GM18502 (cell line): ENCODE measurements around the gene MAD1L1.

ENCODE experiments used
- ATAC-seq: cut with Tn5 transposase; IDR thresholded peaks from one replicate; pipeline ENCODE4 v1.9.1; 2021; ENCODE audit warnings: mild to moderate bottlenecking; ENCODE audit not compliant: unreplicated experiment, poor library complexity

MAD1L1 gene

DNA sequence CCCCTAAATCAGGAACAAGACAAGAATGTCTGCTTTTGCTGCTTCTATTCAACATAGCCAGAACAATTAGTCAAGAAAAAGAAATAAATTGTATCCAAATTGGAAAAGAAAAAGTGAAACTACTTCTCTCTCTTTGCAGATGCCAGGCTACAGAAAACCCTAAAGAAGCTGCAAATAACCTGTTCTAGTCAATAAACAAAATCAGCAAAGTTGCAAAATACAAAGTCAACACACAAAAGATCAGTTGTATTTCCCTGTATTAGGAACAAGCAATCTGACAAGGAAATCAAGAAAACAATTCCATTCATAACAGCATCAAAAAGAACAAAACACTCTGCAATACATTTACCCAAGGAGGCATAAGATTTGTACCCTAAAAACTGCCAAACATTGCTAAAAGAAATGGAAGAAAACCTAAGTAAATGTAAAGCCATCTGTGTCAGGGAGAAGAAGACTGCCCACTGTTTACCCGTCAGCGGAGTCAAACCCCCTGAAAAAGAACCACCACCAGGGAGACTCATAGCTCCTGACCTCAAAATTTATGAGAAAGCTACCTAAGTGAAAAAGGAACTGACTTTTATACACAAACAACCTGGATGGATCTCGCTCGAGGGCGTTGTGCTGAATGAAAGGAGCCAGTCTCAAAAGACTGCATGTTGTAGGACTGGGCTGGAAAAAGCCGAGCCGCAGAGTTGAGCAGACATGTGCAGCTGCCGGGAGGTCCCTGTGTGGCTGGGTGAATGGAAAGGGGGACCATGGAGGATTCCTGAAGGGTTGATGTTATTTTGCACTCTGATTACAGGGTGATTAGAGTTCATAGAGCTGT, 263.1 kb downstream of the MAD1L1 start:
- ATAC-seq, result no peak

DNA sequence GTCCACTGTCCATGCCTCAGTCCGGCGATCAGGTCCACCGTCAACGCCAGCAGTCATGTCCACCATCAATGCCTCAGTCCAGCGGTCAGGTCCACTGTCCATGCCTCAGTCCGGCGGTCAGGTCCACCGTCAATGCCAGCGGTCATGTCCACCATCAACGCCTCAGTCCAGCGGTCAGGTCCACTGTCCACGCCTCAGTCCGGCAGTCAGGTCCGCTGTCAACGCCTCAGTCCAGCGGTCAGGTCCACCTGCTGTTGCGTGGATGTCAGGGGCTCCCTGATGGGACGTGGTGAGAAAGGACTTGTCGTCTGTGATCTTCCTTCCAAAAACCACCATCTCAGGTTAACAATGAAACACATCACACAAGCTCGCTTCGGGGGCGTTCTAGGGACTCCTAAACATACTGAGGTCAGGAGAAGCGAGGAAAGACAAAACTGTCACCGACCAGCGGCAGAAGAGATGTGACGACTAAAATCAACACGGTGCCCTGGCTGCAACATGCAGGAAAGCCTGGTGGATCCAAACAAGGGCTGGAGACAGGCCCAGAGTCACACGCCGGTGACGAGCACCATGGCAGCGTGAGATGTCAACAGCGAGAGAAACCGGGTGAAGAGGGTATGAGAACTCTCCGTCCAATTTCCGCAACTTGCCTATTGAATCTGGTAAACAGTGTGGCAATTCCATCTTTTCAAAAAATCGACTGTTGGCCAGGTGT, 264.2 kb downstream of the MAD1L1 start:
- no peak for ATAC-seq

DNA sequence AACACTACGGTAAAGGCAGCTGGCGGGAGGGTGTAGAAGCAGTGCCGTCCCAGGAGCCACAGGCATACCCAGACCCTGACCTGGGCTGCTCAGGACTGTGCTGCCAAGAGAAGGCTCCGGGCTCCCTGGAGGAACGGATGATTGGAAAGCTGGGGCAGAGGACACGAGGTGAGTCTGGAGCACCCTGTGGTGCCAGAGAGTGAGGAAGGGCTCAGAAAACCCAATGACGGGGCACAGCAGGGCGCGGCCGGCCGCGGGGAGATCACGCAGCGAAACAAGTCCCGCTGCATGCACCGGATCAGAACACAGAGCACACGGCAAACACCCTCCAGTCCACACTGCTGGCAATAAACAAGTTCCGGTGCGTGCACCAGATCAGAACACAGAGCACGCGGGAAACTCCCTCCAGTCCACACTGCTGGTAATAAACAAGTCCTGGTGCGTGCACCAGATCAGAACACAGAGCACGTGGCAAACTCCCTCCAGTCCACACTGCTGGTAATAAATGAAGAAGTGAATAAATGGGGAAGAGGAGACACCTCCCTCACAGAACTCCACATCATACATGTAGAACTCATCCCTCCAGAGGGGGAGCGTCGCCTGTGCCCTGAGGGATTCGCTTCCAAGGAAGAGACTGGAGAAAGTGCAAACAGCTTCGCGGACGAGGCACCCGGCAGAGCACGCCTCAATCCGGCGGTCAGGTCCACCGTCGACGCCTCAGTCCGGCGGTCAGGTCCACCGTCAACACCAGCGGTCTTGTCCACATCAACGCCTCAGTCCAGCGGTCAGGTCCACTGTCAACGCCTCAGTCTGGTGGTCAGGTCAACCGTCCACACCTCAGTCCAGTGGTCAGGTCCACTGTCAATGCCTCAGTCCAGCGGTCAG, 265.0 kb downstream of the MAD1L1 start:
- no peak for ATAC-seq

DNA sequence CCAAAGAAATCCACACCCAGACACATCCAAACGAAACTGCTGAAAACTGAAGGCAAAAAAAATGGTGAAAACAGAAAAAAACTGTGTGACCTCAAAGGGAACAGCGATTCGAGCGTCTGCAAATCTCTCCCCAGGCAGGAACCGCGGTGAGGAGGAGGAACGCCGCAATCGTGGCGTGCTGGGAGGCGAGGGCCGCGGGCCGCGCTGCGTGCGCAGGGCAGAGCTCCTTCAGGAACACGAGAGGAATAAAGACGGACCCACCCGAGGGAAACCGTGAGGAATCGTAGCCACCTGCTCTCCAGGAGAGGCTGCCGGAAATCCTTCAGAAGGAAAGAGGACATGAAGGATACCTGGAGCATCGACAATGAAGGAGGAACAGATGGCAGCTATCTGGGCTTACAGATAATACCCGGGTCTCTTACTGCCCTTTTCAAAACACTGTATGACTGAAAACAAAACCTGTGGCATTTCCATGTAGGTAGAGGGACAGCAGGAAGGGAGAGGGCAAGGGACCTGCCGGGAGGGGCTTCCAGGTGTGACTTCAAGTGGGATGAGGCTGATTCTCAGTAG, 266.0 kb downstream of the MAD1L1 start:
- ATAC-seq, result no peak

DNA sequence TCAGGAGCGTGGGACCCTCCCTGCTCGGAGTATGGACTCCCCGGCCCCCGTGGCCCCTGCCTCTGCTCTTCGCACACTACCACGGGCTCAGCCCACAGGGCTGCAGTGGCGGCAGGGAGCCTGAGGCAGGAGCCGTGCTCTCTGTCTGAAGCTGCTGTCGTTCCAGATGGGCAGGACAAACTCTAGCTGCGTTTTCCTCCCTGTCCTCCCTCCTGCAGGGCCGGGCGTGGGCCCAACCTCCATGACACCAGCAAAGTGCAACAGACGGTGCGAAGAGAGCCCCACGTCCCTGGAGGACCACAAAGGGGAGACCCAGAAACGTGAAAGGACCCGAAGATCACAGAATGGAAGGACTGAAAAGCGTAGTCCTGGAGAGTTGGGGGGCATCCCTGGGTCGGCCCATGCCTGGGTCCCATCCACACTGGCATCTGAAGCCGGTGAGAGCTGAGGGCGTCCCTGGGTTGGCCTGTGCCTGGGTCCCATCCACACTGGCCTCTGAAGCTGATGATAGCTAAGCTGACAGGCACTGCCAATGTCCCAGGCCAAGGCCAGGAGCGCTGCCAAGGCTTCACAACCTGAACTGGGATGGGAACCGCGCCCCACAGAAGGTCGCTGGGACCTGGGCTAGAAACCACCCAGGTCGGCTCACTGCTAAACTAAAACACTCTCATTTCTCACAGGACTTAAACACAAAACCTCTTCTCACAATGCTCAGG, 267.0 kb downstream of the MAD1L1 start:
- no peak for ATAC-seq

DNA sequence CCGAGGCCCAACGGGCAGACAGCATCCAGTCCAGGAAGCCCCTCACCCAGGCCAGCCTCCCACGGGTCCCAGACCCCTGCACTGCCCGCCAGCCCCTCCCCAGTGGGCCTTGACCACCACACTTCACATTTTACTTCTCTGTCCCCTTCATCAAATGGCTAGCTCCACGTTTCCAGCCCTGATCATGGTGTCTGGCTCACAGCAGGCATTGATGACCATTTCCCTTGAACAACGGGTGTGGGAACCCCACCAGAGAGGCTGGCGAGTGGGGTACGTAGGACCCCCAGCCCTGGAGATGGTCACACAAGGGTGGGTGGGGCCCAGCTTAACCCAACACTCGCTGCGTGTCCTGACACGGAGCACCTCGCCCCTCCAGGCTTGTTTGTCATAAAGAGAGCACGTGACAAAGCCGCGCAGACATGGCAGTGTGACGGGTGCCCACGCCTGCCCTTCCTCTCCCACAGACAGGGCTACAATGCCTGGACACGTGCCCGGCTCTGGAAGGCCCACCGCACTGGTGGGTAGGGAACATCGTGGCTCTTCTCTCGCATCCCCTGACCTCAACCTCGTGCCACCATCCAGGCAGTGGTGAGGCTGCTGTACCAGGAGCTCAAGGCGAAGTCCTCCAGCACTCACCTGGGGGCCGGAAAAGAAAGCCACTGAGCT, 267.7 kb downstream of the MAD1L1 start:
- ATAC-seq, result no peak

DNA sequence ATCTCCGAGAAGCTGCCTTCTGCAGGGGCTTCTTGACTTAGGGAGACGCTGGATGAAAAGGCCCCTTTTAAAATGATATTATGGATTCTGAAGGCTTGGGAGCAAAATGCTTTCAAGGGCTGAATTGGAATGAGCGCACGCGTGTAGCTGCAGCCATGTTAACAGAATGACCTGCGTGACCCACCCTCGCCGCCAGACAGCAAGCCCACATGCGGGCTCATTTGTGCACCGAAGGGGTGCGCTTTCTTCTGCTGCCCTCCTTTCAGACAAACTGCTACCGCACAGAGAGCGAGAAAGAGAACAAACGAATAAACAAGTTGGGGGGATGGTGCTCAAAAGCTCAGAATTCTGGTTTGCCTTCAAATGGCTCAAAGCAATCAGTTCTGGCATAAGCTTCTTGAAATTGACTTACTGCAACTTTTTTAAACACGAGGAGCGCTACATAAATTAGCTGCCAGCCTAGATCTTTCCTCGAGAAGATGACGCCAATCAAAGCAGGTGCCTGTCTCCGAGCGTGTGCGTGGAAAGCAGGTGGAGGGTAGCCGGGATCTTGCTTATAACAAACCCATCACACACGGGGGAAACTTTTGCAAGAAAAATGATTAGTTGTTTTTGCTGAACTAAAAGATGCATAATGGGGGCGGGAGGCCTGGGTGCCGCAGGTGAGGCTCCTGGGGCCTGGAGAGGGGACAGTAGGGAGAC, 268.4 kb downstream of the MAD1L1 start:
- ATAC-seq, result no peak

DNA sequence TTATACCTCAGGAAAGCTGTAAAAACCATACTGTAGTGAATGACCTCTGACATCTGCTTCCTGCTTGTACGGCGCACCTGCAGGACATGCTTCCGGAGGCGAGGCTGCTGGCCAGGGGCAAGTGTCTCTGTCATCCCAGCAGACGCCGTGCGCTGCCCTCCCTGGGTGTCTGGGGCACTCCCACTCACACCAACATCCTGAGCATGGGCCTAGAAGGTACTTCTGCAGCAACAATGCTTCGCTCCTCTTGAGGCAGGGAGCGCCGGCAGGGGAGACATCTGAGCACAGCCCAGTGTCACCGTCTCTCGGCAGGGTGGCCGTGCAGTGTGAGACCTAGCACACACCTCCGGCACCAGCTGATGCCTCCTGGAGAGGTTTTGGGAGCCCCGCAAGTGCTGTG, 269.2 kb downstream of the MAD1L1 start:
- ATAC-seq, result no peak

DNA sequence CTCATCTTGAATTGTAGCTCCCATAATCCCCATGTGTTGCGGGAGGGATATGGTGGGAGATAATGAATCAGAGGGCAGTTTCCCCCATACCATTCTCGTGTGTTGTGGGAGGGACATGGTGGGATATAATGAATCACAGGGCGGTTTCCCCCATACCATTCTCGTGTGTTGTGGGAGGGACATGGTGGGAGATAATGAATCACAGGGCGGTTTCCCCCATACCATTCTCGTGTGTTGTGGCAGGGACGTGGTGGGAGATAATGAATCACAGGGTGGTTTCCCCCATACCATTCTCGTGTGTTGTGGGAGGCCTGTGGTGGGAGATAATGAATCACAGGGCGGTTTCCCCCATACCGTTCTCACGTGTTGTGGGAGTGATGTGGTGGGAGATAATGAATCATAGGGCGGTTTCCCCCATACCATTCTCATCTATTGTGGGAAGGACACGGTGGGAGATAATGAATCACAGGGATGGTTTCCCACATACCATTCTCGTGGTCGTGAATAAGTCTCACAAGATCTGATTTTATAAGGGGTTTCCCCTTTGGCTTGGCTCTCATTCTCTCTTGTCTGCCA, 271.0 kb downstream of the MAD1L1 start:
- no peak for ATAC-seq

DNA sequence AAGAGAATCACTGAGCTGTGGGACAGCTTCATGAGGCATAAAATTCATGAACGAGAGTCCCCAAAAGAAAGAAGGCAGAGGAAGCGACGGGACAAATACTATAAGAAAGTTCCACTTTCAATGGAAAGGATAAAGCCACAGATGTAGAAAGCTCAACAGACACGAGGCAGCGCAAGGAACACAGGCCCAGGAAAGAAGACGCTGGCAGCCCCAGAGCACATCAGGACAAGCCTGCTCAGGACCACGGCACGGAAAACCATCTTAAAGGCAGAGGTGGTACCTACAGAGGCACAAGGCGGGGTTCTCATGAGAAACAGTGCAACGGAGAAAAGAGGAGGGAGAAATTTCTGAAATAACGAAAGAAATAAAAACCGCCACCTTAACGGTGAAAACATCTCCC, 273.4 kb downstream of the MAD1L1 start:
- no peak for ATAC-seq

DNA sequence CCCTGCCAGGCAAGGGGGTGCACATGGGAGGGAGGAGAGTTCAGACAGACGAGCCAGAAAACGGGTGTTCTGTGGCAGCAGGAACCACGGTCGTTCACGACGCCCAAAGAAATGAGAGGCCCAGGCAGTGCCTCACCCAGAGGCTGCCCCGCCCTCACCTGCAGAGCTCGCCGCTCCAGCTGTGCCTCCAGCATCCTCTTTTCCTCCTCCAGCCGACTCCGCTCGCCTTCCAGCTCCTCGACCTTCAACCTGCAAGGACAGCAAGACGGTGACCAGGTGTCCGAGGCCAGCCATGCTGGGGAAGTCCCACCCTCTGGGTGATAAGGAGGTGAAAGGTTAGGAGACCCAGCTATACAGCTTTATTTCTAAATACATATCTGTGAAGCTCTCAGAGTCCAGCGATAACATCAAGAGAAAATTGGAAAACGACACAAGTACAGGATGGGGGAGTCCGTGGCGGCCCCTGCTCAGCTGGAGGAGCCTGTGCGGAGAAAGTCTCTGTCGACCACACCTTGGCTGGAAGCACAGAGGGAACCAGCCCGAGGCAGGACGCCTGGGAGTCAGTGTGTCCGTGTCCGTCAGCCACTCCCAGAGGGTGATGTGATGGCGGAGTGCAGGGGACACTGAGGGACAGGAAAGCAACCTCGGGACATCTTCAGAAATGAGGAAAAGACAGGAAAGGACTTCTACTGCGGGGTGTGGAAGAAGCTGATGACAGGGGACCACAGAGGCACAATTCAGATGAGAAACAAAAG, 275.1 kb downstream of the MAD1L1 start:
- ATAC-seq, result no peak

DNA sequence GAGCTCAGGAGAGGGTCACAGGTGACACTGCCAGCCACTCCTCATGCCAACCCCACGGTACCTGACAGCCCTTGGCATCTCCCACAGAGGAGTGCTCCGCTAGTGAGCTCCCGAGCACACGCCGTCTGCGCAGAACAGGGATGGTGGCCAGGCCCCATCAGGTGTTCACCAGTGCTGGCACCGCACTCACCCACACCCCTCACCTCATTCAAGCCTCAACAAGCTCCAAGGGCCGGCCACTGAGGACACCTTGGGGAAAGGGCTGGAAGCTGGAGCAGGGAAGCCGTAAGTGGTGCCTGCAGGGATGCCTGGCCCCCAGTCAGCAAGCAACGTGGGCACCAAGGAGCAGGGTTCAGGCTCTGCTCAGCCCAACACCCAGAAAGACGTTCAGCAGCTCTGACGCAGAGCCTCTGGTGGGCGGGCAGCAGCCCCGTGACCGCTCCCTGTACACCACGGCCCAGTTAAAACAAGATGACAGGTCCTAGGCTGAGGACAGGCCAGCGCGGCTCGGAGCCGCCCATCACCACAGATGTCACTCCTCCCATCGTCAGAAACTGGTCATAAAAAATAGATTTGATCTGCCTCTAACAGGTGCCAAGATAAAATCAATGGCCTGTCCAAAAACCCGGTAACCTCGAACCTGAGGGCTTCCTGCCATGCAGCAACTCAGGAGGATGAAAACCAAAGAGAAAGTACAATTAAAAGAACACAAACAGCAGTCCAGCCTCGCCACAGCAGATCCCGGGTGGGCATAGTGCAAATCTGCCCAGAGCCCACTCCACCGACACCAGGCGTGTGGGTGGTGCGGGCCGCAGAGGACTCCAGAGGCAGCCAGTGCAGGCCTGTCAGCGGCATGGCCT, 275.9 kb downstream of the MAD1L1 start:
- no peak for ATAC-seq

DNA sequence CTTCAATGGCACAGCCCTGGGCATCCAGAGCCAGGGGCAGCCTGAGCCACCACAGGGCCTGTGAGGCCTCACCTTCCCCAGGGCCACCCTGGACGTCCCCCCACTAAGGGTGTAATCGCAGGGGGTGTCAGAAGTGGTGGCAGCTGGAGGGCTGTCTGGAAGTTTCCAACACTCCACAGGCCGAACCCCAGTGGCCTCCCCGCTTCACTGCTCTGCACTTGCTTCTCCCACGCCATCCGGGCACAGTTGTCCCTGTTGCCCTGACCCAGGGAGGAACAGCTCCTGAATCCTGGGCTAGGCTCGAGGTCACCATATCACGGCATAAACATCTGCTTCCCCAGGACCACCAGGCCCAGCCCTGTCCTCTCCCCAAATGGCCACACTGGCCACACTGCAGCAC, 276.6 kb downstream of the MAD1L1 start:
- no peak for ATAC-seq

DNA sequence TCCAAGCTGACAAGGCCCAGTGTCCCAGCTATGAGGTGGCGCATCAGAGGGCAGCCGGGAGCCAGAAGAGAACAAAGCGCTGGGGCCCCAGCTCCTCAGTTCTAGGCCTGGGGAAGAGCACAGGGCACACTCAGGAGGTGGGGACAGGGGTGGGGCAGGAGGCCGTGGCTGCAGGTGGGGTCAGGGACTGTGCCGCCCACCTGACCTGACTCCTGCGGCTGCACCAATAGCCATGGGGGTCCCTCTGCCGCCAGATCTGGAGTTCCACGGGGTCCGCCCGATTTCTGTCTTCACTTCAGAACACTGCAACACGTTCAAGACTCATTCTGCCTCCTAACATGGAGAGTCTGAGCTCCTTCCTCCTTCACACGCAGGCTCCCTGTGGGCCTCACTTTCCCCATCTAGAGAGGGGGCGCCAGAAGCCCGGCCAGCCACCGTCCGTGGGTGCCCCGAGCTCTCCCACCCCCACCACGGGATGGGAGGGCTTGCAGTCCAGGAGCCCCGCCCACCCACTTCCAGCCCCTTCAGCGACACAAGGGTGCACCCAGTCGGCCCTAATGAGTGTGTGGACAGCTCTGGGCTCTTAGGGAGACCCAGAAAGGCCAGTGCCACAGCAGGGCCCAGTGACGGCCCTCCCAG, 278.3 kb downstream of the MAD1L1 start:
- no peak for ATAC-seq

DNA sequence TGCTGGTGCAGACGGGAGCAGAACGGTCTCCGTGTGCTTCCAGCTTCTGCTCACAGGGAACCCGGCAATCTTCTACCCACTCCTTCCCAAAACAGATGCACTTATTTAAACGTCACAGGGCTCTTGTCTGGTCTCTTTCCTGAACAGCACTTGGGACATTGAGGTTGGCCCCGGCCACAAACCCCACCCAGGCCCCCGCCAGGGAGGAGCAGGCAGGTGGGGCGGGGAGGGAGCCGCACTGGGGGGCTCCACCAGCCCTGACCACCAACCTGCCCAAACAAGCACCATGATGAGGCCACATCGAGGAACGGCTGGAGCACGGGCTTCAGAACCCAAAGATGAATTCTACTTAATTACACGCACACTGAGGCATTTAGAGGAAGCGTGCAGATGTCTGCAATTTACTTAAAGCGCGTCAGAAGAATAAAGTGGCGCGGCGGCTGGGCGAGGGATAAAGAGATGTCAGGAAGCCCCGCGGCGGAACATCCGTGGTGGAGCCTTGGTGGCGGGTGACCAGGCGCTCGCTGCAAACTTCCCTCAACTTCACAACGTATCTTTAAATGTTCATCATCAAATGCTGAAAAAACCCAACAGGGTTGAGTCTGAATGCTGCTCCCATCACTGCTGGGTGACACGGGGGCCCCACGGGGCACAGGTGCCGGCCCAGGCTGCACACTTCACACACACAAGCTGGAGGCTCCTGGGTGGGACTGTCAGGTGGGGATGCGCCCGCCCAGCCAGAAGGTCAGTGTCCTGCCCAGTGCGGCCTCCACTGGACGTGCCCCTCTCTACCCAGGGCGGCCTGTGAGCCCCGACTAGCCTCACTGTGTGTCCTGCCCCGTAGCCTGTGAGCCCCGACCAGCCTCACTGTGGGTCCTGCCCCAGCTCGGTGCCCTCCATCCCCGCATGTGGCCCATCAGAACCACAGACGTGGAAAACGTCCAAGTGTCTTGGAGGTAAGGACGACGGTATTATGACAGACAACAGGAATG, 279.2 kb downstream of the MAD1L1 start:
- no peak for ATAC-seq
